CD4-positive, alpha-beta T cell treated with Interferon alpha-2 for 1 hour (primary cell): Measurements from ENCODE around the gene TTLL5.
"Not testable (repeated sequence)": the region's sequence is repeated elsewhere in the genome, so short reads cannot be mapped to it uniquely, and the experiment has no call there.

Experiments used
- DNase-seq, 2 donors: peaks; one replicate each; pipeline ENCODE4 v3.0.0-alpha.2; 2020 to 2022

The TTLL5 gene

GRCh38 chr14:75650253-75651058 is 10.6 kb upstream of the TTLL5 start:
- no peak for DNase-seq

DNA sequence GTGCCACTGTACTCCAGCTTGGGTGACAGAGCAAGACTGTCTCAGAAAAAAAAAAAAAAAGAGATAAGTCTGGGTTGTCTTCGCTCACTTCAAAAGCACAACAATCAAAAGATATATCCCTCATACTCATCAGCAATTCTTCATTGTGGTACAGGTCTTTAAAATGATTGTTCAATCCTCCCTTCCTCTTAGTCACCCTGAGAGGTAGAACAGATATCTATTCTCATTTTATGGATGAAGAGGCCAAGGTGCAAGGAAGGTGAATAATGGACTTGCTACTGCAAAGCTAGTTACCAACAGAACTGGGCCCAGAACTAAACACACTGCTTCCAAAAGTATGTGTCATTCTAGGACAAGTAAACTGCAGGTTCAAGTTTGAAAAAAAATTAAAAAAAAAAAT is 7.5 kb upstream of the TTLL5 start:
- no peak for DNase-seq

DNA sequence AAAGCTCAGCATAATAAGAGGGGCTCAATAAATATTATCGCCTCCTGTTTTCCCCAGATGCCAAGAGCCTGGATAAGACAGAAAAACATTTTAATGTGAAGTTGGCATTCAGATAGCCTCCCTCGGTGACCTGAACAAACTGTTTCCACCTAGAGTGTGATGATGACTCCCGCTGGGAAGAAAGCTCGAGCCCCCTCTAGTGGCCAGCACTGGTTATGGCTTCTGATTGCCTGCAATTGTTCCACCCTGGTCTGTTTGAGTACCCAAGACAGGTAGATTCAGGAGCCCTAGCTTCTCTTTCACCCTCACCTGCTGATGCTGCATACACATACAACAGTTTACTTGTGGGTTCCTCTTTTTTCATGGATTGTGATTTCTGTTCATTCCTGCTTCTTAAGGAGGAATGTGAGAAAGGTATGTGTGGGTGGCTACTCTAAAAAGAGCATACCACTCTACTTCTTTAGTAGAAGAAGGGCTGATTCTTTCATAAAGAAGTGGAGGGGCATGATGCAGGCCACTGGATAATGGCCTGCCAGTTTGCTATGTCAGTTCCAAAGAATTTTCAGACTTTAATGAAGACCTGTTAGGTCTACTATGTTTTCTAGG is 6.8 kb upstream of the TTLL5 start:
- peak; percentile 75 to 83 for DNase-seq

- DNase-seq, result no peak
These were observed 5.8 kb upstream of the TTLL5 start for GRCh38 chr14:75655235-75655634.

DNA sequence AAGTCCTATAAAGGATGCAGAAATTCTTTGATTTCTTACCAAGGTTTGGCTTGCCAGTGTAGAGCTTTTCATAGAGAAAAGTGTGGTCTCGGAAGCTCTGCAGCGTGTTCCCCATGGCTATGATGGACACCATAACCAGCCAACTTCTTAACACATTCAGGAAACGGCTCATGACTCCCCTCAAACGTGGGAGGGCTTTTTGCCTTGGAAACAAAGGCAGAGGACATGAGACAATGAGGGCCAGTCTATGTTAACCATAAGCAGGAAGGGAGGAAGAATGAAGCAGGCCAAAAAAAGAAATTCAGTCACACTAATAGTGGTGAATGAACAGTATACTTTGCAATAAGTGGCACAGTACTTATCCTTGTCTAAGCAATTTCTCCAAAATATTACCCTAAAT is 3.7 kb upstream of the TTLL5 start:
- no peak for DNase-seq

DNA sequence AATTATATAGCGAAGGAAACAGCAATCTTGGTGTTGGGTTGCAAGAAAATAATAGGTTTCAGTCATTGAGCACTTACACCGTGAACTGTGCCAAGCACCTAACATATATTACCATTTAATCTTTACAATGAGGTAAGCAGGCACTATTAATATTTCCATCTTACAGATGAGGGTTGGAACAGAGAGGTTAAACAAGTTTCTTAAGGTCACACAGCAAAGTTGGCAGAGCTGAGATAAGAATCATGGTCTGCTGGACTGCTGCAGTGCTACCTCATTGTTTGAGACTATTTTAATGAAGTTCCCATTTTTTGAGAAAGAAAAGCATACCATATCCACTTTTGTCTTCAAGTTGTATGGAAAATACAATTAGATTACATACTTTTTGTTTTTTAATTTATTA is 2.1 kb upstream of the TTLL5 start:
- no peak for DNase-seq

DNA sequence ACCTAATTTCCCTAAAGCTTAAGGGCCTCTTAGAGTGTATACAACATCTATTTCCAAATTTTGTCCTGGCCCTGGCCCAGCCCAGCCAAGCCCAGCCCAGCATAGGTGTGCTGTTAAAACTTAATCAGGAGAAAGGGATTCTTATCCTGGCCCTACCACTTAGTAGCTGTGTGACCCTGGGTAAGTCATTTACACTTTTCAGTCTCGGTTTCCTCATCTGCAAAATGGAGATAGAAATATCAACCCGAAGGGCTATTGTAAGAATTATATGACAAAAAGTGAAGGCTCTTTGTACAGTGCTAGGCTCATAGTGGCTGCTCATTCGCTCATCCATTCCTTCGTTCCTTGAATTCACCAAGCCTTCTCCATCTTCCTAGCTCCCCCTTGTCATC is 812 bp upstream of the TTLL5 start:
- no peak for DNase-seq

- no peak for DNase-seq
These were observed 411 bp downstream of the TTLL5 start for GRCh38 chr14:75661499-75661814.

- no peak for DNase-seq
These were observed 1.9 kb downstream of the TTLL5 start for GRCh38 chr14:75662966-75663365.

DNA sequence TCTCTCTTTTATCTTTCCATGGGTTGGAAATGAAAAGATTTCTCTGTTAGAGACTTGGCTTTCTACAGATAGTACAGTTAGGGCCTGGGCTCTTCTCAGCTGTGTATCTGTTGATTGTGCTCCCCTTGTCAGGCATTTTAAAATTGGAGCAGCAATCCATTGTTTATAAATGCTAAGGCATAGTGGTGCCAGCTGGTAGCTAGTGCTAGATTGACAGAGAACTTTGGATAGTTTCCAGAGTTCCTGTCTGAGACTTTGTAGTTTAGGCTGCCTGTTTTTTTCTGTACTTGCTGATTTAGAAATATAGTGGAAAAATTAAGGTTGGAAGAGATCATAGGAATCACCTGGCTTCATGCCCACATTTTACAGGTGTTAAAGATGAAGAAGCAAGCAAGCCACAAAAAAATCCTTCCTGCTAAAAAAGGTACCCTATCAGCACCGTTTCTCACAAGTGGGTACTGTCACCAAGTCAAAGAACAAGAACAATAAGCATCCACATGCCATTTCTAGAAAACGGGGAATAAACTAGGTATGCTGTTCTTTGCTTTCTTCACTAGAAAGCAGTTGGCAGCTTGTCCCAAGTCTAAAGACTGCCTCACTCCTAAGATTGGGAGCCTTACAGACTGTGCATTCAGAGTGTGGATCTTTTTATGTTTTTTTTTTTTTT is 6.2 kb downstream of the TTLL5 start:
- no peak for DNase-seq

DNA sequence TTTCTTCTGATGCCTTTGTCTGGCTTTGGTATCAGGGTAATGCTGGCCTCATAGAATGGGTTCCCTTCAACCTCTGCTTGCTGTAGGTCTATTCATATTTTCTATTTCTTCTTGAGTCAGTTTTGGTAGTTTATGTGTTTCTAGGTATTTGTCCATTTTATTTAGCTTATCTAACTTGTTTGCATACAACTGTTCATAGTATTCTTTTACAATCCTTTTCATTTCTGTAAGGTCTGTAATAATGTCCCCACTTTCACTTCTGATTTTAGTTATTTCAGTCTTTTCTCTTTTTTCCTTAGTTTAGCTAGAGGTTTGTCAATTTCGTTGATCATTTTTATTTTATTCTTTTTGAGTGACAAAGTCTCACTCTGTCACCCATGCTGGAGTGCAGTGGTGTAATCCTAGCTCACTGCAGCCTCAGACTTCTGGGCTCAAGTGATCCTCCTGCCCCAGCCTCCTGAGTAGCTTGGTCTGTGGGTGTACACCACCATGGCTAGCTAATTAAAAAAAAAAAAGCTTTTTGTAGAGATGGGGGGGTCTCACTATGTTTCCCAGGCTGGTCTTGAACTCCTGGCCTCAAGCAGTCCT is 11.7 kb downstream of the TTLL5 start:
- no peak for DNase-seq

DNA sequence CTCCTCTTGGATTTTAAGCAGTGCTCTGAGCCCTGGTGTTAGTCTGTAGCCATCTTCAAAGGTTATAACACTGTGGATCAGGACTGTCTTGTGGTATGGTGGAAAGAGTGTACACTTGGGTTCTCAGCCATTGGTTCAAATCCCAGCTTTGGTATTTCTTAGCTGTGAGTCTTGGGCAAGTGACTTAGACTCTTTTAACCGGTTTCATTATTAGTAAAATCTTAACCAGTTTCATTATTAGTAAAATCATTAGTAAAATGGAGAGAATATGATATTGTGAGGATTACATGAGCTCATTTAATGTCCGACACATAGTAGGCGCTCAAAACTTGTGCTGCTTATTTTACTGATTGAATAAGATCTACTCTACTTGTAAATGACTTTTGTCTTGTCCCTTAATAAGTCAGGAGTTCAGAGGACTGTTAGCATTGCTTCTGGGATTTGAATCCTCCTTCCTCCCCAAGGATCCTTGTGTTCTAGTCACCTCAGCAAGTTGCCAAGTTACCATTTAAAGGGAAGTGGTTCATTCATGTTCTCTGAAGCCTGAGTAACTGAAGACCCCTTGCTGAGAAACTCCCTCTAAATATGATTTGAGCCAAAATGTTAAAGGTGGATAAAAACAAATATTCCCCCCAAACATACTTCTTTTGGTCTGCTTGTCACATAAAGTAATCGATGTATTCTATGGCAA is 12.4 kb downstream of the TTLL5 start:
- DNase-seq, result no peak

- no peak for DNase-seq
These were observed 14.4 kb downstream of the TTLL5 start for GRCh38 chr14:75675265-75675960.

- DNase-seq, result no peak
These were observed 24.9 kb downstream of the TTLL5 start for GRCh38 chr14:75685910-75686309.

GRCh38 chr14:75689012-75689411 is 28.0 kb downstream of the TTLL5 start:
- DNase-seq, result no peak

DNA sequence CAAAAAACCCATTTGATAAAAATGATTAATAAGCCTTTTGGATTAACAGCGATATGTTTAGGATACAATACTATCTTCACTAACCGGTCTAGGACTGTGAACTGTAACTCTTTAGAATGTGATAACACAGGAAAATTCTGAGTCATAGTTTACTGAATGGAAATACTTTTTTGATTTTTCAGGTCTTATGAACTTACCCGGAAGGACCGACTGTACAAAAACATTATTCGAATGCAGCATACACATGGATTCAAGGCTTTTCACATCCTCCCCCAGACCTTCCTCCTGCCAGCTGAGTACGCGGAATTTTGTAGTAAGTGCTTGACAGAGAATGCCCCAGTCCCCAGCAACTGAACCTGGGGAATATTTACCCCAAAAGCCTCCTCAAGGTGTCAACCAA is 29.0 kb downstream of the TTLL5 start:
- DNase-seq, result no peak

DNA sequence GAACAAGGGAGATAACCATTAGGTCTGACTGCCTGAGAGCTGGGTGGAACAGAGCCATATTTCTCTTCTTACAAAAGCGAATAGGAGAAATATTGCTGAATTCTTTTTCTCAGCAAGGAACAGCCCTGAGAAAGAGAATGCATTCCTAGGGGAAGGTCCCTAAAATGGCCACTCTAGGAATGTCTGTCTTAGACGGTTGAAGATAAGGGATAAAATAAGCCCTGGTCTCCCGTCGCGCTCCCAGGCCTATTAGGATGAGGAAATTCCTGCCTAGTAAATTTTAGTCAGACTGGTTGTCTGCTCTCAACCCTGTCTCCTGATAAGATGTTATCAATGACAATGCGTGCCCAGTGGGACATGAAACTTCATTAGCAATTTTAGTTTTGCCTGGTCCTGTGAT is 34.0 kb downstream of the TTLL5 start:
- not testable (repeated sequence) for DNase-seq

- no peak for DNase-seq
These were observed 36.3 kb downstream of the TTLL5 start for GRCh38 chr14:75697386-75697785.

GRCh38 chr14:75697918-75698317 is 36.9 kb downstream of the TTLL5 start:
- DNase-seq, result no peak

DNA sequence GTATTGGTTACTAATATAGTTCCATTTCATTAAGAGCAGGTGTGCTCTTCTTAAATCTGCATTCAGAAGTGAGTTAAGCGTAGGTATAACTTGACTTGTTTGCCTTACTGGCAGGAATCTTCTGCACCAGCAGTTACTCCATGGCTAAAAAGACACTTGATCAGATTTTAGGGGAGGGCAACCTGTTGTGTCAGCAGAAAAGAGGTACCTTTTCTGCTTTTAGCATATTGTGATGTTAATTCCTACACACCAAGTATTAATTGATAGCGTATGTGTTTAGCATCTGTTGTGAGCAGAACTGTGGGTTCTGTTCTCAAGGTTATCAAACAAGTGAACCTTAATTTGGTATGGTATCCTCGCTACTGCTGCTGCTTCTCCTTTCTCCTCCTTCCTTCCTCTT is 38.3 kb downstream of the TTLL5 start:
- no peak for DNase-seq

GRCh38 chr14:75700295-75700694 is 39.2 kb downstream of the TTLL5 start:
- no peak for DNase-seq

DNA sequence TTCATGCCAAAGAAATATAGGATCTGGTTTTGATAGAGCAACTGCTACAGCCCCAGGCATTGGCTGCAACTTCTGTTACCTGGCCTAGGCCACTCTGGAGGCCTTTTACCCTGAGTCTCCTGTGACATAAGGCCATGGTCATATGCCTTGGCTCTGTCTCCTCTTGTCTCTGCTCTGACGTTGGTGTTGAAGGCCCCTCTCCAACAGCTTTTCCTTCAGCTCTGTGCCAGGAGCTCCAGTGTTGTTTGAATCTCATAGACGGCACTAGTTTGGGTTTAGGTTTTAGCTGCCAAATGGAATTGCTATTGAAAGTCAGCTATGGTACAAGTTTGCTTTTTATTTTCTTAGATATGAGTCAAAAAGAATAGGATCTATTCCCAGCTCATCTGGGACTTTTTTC is 41.1 kb downstream of the TTLL5 start:
- DNase-seq, result no peak
